ENCODE measurements around the gene SHMT2. TPM values are rescaled to one million over a fixed set of nuclear protein-coding genes. Genes with fewer than 3 reads are reported as not detected.

Gene SHMT2
- total RNA-seq, 1 donor from 2014 or later = 268 TPM

- Mint-ChIP-seq H3K4me3 (no peak overlapping the region), H3K27ac (no peak overlapping the region), H3K36me3 (ENCODE audit: low read depth) (no peaks in the 10 kb centered on the region), H3K27me3 (peaks cover 10% of the 10 kb centered on the region), H3K4me1 (peaks cover 20% of the 10 kb centered on the region), H3K9me3 (no peaks in the 10 kb centered on the region)
- intact Hi-C loops (cut with micrococcal nuclease) = no loop called here
- CTCF ChIA-PET = interaction anchor here (1.4 kb wide), 1 partner anchor 33 kb away, joined by 3 read pairs; no protein-coding TSS in a partner anchor
- DNase-seq (no peak), ATAC-seq (ENCODE audit: low read depth) (no peak)
- TF ChIP-seq, protein P1, sequence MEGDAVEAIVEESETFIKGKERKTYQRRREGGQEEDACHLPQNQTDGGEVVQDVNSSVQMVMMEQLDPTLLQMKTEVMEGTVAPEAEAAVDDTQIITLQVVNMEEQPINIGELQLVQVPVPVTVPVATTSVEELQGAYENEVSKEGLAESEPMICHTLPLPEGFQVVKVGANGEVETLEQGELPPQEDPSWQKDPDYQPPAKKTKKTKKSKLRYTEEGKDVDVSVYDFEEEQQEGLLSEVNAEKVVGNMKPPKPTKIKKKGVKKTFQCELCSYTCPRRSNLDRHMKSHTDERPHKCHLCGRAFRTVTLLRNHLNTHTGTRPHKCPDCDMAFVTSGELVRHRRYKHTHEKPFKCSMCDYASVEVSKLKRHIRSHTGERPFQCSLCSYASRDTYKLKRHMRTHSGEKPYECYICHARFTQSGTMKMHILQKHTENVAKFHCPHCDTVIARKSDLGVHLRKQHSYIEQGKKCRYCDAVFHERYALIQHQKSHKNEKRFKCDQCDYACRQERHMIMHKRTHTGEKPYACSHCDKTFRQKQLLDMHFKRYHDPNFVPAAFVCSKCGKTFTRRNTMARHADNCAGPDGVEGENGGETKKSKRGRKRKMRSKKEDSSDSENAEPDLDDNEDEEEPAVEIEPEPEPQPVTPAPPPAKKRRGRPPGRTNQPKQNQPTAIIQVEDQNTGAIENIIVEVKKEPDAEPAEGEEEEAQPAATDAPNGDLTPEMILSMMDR (IDR thresholded peaks at IDR 0.05) = no peak
- POLR2A ChIA-PET = no interaction called here
These were observed 19.6 kb upstream of the SHMT2 start for GRCh38 chr12:57209916-57210315.

DNA sequence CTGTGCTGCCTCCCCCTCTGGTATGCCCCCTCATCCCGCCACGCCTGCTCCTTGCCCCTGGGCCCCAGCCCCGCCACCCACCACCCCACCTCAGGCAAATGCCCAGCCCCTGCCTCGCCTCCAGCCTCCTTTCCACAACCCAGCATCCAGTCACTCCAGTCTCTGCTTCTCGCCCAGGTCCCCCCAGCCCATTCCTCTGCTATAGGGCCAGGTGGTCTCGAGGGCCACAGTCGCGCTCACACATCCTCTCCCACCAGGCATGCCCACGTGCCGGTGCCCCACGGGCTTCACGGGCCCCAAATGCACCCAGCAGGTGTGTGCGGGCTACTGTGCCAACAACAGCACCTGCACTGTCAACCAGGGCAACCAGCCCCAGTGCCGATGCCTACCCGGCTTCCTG lies 19.1 kb upstream of the SHMT2 start:
- CTCF ChIA-PET = interaction anchor here (1.1 to 1.4 kb wide), 2 partner anchors 30 to 32 kb away, joined by 3 read pairs; no protein-coding TSS in a partner anchor

GRCh38 chr12:57210926-57211692 lies 18.4 kb upstream of the SHMT2 start:
- POLR2A ChIA-PET = interaction anchor here (8.9 kb wide), 1 partner anchor 28 kb away, joined by 175 read pairs; a partner anchor contains a TSS
- CTCF ChIA-PET = interaction anchor here (1.1 to 1.4 kb wide), 2 partner anchors 29 to 32 kb away, joined by 3 read pairs; no protein-coding TSS in a partner anchor
- Mint-ChIP-seq H3K27me3 (peaks cover 10% of the 10 kb centered on the region), H3K4me1 (peaks cover 32% of the 10 kb centered on the region), H3K27ac (no peak overlapping the region), H3K4me3 (no peak overlapping the region), H3K36me3 (ENCODE audit: low read depth) (no peaks in the 10 kb centered on the region), H3K9me3 (no peaks in the 10 kb centered on the region)
- no peak for ATAC-seq (ENCODE audit: low read depth)
- intact Hi-C loops (cut with micrococcal nuclease) = no loop called here
- TF ChIP-seq, protein P1 (IDR thresholded peaks at IDR 0.05) = no peak
- DNase-seq = no peak

More for the DNA sequence above, 19.1 kb upstream of the SHMT2 start:
- peaks cover 26% of the 10 kb centered on the region for H3K4me1 Mint-ChIP-seq
- H3K9me3 Mint-ChIP-seq = no peaks in the 10 kb centered on the region
- no peak overlapping the region for H3K27ac Mint-ChIP-seq
- DNase-seq = no peak
- TF ChIP-seq, protein P1 (IDR thresholded peaks at IDR 0.05) = no peak
- no peak overlapping the region for H3K4me3 Mint-ChIP-seq
- peaks cover 10% of the 10 kb centered on the region for H3K27me3 Mint-ChIP-seq
- POLR2A ChIA-PET = no interaction called here
- no peaks in the 10 kb centered on the region for H3K36me3 Mint-ChIP-seq (ENCODE audit: low read depth)
- intact Hi-C loops (cut with micrococcal nuclease) = no loop called here
- ATAC-seq (ENCODE audit: low read depth) = no peak

- ChIA-PET CTCF (interaction anchor here (2.0 to 8.8 kb wide), 2 partner anchors 24 to 241 kb away, joined by 5 to 390 read pairs; partner anchors contain the start of gene SHMT2), POLR2A (interaction anchor here (8.9 kb wide), 1 partner anchor 27 kb away, joined by 175 read pairs; a partner anchor contains a TSS)
- H3K27me3 Mint-ChIP-seq = peaks cover 10% of the 10 kb centered on the region
- DNase-seq (no peak), ATAC-seq (ENCODE audit: low read depth) (no peak)
- H3K4me1 Mint-ChIP-seq = peaks cover 33% of the 10 kb centered on the region
- H3K27ac Mint-ChIP-seq = no peak overlapping the region
- H3K36me3 Mint-ChIP-seq (ENCODE audit: low read depth) = no peaks in the 10 kb centered on the region
- TF ChIP-seq, protein P1 (IDR thresholded peaks at IDR 0.05) = no peak
- H3K9me3 Mint-ChIP-seq = no peaks in the 10 kb centered on the region
- intact Hi-C loops (cut with micrococcal nuclease) = no loop called here
- H3K4me3 Mint-ChIP-seq = no peak overlapping the region
These were observed 17.5 kb upstream of the SHMT2 start for GRCh38 chr12:57211791-57212700.
